ENCODE measurements around the gene GYPC.

GYPC gene

DNA sequence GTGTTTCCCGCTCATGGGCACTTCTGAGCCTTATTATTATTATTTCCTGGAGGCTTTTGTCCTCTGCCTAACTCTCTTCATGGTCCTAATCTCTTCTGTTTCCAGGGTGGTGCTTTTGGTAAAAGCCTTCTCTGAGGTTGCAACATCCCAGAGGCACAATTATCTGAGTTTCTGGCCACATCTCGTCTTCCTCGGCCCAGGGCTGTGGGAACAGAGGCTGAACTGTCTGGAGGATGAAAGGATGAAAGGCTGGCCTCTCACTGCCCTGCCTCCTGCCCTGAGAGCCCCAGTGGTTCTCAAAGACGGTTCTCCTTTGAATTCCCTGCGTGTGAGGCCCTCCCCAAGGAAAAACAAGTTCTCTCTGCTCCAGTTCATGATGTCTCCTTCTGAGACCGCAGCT lies 13.8 kb downstream of the GYPC start:
- H3K4me3 ChIP-seq (ENCODE audit: low read length): no peak overlapping the region
- TF ChIP-seq ZNF274 (IDR thresholded peaks at IDR 0.05; ENCODE audit: low read depth, low read length): no peak

DNA sequence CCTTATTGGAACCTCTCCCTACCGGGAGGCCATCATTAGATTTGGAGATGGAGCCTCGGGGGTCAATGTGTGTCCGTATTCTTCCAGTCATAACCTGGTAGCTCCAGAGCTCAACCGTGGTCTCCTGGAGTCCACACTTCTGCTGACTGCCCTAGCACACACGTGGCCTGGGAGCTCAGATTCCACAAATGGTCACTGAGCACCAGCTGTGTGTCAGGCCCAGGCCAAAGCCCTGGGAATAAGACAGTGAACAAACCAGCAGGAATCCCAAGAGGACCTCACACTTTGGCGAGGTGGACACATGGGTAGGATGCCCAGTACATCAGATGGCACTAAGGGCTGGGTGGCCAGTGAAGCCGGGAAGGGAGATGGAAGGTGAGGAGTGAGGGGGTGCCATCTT lies 15.5 kb downstream of the GYPC start:
- no peak overlapping the region for H3K4me3 ChIP-seq (ENCODE audit: low read length)
- no peak for TF ChIP-seq ZNF274 (IDR thresholded peaks at IDR 0.05; ENCODE audit: low read depth, low read length)

DNA sequence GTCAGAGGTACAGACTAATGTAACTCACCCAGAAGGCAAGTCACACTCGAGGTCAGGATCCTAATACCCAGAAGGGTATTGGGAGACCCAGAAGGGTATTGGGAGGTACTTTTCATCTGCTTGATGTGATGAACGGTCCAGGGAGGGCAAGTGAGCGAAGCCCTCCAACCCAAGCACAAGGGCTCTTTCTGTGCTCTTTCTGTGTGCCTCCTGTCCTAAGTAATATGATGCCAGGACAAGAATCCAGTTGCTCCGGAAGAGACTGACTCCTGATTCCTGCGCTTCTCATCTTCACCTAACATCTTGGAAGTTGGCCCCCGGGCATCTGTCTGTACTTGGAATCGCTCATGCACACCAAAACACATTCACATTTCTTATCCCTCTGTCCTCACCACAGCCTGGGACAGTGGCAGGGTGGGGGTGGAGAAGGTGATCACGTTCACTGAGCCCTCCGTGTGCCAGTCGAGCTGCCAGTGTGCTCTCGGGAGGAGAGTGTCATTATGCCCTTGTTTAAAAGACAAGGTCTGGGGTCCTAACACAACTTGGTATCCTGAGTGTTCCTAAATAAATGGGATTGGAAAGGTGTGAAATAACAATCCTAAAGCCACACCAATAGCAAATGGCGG lies 17.1 kb downstream of the GYPC start:
- H3K4me3 ChIP-seq (ENCODE audit: low read length): no peak overlapping the region
- TF ChIP-seq ZNF274 (IDR thresholded peaks at IDR 0.05; ENCODE audit: low read depth, low read length): no peak

DNA sequence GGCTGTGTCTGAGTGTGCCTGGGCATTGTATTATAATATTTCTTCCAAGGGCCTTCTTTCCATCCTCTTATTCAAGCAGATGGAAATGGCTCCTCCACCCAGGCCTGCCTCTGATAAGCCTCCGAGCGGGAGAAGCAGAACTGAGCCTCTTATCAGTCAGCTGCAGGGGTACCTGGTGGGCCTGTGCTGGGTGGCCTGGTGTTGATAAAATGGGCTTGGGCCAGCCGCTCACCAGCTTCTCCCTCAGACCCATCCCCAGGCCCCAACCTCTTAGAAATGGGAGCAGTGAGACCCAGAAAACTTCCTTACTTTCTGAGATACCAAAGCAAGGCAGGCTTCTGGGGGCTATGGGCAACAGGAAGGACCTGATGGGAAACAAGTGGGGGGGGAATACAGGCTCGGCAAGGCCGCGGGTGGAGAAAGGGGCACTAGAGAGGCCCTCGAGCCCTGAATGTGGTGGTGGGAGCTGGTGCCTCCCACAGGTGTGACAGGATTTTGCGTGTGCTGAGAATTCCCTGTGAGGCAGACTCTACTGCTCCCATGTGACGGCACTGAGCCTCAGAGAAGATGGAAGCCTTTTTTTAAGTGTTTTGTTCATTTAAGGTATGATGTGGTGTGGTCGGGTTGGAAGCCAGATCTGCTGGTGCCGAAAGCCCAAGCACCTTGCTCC lies 18.3 kb downstream of the GYPC start:
- TF ChIP-seq ZNF274 (IDR thresholded peaks at IDR 0.05; ENCODE audit: low read depth, low read length): no peak
- H3K4me3 ChIP-seq (ENCODE audit: low read length): no peak overlapping the region

DNA sequence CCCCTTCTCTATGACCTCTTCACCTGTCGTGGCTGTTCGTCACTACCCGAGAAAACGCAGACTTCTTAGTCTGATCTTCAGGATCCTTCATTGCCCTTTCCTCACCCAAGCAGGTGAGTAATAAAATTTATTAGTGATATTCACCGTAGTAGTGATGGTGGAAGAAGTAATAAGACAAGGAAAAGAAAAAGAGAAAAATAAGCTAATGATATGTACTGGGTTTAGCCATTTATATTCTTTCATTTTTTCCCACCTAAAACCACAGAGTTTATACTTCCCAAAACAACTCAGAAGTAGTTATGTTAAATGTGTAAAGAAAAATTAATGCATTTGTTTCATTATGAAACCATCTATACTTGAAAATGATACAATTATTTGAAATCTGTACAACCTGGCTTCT lies 19.7 kb downstream of the GYPC start:
- H3K4me3 ChIP-seq (ENCODE audit: low read length): no peak overlapping the region
- no peak for TF ChIP-seq ZNF274 (IDR thresholded peaks at IDR 0.05; ENCODE audit: low read depth, low read length)

DNA sequence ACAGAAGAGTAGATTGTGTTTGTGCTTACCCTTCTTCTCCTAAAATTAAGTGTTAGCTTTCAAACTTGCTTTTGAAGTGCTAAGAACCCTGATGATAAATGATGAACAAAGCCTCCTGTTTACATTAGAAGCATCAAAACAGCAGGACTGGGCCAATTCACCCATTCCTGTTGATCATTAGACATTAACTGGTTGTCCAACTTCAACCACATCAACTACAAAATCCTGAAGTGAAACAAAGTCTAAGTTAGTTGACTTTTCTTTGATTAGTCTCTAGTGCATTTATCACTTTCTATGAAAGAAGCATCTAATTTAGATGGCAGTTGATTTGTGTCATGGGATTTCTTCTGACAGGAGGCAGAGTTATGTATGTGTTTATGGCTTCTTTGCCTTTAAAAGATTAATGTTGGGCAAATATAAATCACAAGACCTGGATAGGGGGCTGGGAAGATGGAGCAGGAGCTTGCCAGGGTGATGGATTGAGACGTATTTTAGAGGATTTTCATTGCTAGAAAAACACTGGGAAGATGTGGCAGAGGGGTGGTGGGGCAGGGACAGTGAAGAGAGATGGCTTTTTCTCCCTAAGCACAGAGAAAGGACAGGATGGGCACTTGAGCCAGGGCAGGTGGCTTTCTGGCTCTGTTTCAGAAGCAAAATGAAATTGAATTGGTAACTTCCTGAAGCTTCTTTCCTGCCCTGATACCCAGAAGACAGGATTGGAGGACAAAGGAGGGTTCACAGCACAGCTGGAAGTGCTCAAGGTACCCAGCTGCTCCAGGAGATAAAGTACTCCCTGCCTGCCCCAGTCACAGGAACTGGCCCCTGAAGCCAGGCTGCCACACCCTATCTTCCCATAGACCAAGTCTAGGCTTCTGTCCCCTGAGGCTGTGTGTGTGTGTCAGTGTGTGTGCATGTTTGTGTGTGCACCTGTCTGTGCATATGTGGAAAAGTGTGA lies 20.5 kb downstream of the GYPC start:
- no peak overlapping the region for H3K4me3 ChIP-seq (ENCODE audit: low read length)
- no peak for TF ChIP-seq ZNF274 (IDR thresholded peaks at IDR 0.05; ENCODE audit: low read depth, low read length)

DNA sequence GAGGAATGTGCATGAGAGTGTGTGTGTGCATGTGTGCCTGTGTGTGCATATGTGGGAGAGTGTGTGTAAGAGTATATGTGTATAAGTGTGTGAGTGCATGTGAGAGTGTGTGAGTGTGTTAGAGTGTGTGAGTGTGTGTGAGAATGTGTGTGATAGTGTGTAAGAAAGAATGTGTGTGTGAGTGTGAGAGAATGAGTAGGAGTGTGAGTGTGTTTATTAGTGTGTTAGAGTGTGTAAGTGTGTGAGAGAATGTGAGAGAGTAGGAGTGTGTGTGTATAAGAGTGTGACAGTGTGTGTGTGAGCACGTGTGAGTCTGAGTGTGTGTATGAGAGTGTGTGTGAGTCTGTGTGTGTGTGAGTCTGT lies 21.2 kb downstream of the GYPC start:
- no peak for TF ChIP-seq ZNF274 (IDR thresholded peaks at IDR 0.05; ENCODE audit: low read depth, low read length)
- no peak overlapping the region for H3K4me3 ChIP-seq (ENCODE audit: low read length)

DNA sequence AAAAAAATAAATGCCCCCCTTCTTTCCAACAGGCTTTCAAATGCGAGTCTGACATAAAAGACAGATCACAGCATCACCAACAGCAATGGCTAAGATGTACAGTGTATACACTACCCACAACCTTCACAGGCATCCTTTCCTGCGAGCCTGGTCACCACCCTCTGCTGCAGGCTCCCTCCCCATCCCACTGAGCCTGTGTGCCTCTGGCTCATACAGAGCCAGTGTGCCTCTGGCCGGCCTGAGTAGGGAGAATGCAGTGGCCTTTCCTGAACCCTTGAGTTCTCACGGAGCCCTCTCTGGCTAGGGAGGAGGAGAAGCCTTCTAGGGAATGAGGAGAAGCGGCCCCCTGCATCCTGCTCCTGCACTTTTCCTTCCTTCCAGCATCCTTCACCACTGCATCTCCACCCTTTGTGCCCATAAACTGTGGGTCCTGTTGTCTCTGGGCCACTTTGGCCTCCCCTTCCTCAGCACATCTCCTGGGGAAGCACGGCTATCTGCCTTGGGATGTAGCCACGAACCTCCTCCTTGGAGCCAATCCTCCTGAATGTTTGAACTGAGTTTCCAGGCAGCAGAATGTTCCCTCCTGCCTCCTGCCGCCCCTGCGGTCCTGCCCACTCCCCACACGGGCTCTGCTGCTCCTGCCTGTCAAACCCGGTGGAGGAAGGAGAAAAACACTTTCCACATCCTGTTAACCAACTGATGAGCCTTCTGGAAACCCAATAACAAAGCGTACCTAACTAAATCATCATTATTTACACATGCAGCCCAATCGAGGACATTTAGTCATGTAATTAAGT lies 22.5 kb downstream of the GYPC start:
- TF ChIP-seq ZNF274 (IDR thresholded peaks at IDR 0.05; ENCODE audit: low read depth, low read length): no peak
- H3K4me3 ChIP-seq (ENCODE audit: low read length): no peak overlapping the region

DNA sequence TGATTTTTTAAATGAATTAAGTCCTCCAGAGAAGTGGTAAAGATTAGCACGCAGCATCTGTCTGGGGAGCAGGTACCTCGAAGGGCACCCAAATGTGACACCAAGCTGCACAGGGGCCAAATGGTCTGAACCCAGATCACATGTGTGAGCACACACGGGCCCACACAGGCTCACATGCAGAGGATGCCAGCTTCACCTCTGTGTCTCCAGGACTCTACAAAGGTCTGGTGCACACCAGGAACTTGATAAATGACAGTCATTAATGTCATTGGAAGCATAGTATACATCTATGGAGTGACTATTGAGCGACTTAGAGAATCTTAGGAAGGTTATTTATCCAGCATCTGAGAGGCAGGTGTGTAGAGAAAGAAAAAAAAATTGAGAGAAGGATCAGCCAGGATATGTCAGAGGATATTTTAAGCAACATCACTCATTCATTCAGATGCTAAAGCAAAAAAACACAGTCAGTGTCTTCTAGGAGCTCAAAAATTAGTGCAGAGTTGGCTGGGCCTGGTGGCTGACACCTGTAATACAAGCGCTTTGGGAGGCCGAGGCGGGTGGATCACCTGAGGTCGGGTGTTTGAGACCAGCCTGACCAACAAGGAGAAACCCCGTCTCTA lies 23.2 kb downstream of the GYPC start:
- H3K4me3 ChIP-seq (ENCODE audit: low read length): no peak overlapping the region
- no peak for TF ChIP-seq ZNF274 (IDR thresholded peaks at IDR 0.05; ENCODE audit: low read depth, low read length)

DNA sequence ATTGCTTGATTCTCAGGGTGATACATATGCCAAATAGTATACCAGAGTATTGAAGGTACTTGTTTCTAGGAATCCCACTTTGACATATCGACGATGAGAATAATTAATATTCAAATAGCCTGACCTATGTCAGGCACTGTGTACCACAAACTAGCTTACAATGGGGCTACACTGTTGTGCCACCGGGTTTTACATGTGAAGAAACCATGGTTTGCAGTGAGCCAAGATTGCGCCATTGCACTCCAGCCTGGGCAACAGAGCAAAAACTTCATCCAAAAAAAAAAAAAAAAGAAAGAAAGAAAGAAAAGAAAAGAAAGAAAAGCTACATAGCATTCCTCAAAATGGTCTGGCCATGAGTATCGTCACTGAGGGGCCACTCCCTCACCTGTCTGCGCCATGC lies 25.5 kb downstream of the GYPC start:
- TF ChIP-seq ZNF274 (IDR thresholded peaks at IDR 0.05; ENCODE audit: low read depth, low read length): no peak
- H3K4me3 ChIP-seq (ENCODE audit: low read length): no peak overlapping the region

DNA sequence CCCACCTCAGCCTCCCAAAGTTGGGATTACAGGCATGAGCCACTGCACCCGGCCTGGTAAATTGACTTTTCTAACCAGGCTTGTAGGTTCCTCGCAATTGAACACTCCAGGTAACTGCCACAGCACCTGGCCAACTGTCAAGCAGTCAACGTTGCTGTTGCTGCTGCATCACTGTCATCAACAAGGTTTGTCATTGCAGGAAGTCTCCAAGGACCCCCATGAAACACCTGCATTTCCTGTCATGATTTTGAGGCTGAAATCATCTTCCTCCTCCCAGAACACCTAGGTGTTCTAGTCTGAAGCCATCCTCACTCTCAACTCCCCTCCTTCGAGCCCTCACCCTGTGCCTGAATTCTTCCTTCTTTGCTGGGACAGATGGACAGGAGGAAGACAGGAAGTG lies 29.7 kb downstream of the GYPC start:
- no peak overlapping the region for H3K4me3 ChIP-seq (ENCODE audit: low read length)
- no peak for TF ChIP-seq ZNF274 (IDR thresholded peaks at IDR 0.05; ENCODE audit: low read depth, low read length)

DNA sequence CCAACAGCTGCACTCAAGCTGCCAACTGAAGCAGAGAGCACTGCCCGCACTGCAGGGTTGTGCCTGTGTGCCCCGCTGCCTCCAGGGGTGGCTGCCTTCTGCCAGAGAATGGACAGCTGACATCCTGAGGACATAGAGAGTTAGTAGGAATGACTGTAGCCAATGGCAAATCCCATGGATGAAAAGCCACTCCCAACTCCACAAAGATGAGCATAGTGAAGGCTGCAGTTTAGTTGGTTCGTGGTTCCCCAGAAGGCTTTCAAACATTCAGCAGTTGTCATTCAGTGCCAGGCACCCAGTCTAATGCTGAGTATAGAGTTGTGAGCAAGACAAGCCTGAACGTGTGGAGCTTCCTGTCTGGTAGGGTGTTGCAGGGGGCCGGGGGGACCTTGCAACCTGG lies 30.3 kb downstream of the GYPC start:
- H3K4me3 ChIP-seq (ENCODE audit: low read length): no peak overlapping the region
- no peak for TF ChIP-seq ZNF274 (IDR thresholded peaks at IDR 0.05; ENCODE audit: low read depth, low read length)

DNA sequence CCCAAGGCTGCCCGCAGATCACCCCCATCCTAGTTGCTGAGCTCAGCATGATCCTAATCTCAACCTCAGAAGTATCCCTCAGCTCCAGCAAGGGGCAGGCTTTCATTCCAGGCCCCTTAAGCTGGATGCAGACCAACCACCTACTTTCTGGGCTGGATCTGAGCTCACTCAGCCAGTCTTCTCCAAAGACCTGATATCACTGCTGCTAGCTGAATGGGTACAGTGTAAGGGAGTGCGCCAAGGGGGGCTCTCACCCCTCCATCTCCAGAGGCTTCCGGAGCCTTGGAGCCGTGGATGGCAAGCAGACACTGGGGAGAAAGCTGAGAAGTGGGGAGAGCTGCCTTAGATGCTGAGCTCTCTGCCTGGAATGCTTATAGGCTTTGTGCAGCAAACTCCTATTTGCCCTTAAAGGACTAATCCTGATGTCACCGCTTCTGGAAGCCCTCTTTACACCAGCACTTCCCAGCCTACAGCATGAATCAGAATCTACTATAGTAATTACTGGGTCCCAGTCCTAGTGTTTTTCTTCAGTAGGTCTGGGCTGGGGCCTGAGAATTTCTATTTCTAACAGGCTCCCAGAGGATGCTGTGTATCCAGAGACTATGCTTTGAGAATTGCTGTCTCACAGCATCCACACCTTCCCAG lies 31.0 kb downstream of the GYPC start:
- TF ChIP-seq ZNF274 (IDR thresholded peaks at IDR 0.05; ENCODE audit: low read depth, low read length): no peak
- H3K4me3 ChIP-seq (ENCODE audit: low read length): no peak overlapping the region

All from GM08714 (cell line).